ENCODE measurements around the gene ROR2.

ROR2 gene

GRCh38 chr9:91844190-91844589 lies 105.8 kb downstream of the ROR2 start:
- Histone ChIP-seq H4K20me1 (ENCODE audit: insufficient read depth, low read length, poor library complexity, severe bottlenecking) (no peaks in the 10 kb centered on the region), H3K4me1 (ENCODE audit: insufficient read depth, low read length, poor library complexity, severe bottlenecking) (no peaks in the 10 kb centered on the region), H3K9me3 (ENCODE audit: insufficient read depth, low read depth, low read length) (no peaks in the 10 kb centered on the region), H3F3A (ENCODE audit: low read depth) (no peaks in the 10 kb centered on the region), H3K4me3 (ENCODE audit: low read length, poor library complexity, severe bottlenecking) (no peak overlapping the region), H3K27me3 (ENCODE audit: insufficient read depth, low read length, poor library complexity, severe bottlenecking) (no peaks in the 10 kb centered on the region), H3K79me2 (ENCODE audit: insufficient read depth, low read length) (no peaks in the 10 kb centered on the region), H3K4me2 (ENCODE audit: low read depth, low read length, poor library complexity, severe bottlenecking) (no peak overlapping the region), H3K36me3 (ENCODE audit: insufficient read depth, low read length) (no peaks in the 10 kb centered on the region), H3K9ac (ENCODE audit: low read depth, low read length, poor library complexity, severe bottlenecking) (no peak overlapping the region), H3K9me2 (replicated peaks; ENCODE audit: low read depth, low read length) (no peaks in the 10 kb centered on the region), H2AFZ (ENCODE audit: low read length) (no peak overlapping the region)
- TF ChIP-seq CTCF (conservative IDR thresholded peaks at IDR 0.05; ENCODE audit: low read length), result no peak
- no peak for TF ChIP-seq EZH2phosphoT487 (IDR thresholded peaks at IDR 0.05; ENCODE audit: borderline replicate concordance)

DNA sequence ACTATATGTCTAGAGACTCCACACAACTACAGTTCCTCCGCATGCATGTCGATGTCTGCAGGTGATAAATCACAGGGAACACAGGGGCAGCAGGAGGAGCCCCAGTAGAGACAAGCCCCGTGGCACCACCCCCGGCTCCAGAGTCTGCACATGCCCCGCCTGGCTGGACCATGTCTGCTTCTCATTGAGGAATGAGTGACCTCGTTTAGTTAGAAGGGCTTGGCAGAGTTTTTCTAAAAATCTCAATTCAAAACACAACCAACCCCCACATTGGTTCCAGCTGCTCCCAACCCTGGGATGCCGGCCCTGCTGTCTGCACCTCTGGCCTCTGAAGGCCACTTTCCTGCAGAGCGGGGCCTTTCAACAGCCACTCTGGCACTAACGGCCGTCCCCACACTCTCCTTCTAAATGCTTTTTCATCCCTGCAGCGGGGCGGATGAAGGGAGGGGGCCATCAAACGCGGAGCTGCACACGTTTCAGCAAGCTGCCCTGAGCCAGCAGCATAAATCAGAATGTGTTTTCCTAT lies 106.3 kb downstream of the ROR2 start:
- no peaks in the 10 kb centered on the region for H3K9me3 ChIP-seq (ENCODE audit: insufficient read depth, low read depth, low read length)
- H3K4me1 ChIP-seq (ENCODE audit: insufficient read depth, low read length, poor library complexity, severe bottlenecking), result no peaks in the 10 kb centered on the region
- H3F3A ChIP-seq (ENCODE audit: low read depth), result no peaks in the 10 kb centered on the region
- H3K9ac ChIP-seq (ENCODE audit: low read depth, low read length, poor library complexity, severe bottlenecking), result no peak overlapping the region
- H3K36me3 ChIP-seq (ENCODE audit: insufficient read depth, low read length), result no peaks in the 10 kb centered on the region
- no peaks in the 10 kb centered on the region for H3K79me2 ChIP-seq (ENCODE audit: insufficient read depth, low read length)
- H2AFZ ChIP-seq (ENCODE audit: low read length), result 0 out of 2 replicates have a peak overlapping the region, but pooled peaks have one; percentile 11
- no peaks in the 10 kb centered on the region for H4K20me1 ChIP-seq (ENCODE audit: insufficient read depth, low read length, poor library complexity, severe bottlenecking)
- H3K4me3 ChIP-seq (ENCODE audit: low read length, poor library complexity, severe bottlenecking), result no peak overlapping the region
- no peak for TF ChIP-seq EZH2phosphoT487 (IDR thresholded peaks at IDR 0.05; ENCODE audit: borderline replicate concordance)
- TF ChIP-seq CTCF (conservative IDR thresholded peaks at IDR 0.05; ENCODE audit: low read length), result no peak
- no peaks in the 10 kb centered on the region for H3K9me2 ChIP-seq (replicated peaks; ENCODE audit: low read depth, low read length)
- H3K4me2 ChIP-seq (ENCODE audit: low read depth, low read length, poor library complexity, severe bottlenecking), result no peak overlapping the region
- H3K27me3 ChIP-seq (ENCODE audit: insufficient read depth, low read length, poor library complexity, severe bottlenecking), result no peaks in the 10 kb centered on the region

- Histone ChIP-seq H3F3A (ENCODE audit: low read depth) (no peaks in the 10 kb centered on the region), H3K36me3 (ENCODE audit: insufficient read depth, low read length) (no peaks in the 10 kb centered on the region), H3K4me1 (ENCODE audit: insufficient read depth, low read length, poor library complexity, severe bottlenecking) (no peaks in the 10 kb centered on the region), H3K27me3 (ENCODE audit: insufficient read depth, low read length, poor library complexity, severe bottlenecking) (no peaks in the 10 kb centered on the region), H3K4me2 (ENCODE audit: low read depth, low read length, poor library complexity, severe bottlenecking) (no peak overlapping the region), H2AFZ (ENCODE audit: low read length) (0 out of 2 replicates have a peak overlapping the region, but pooled peaks have one; percentile 11), H3K4me3 (ENCODE audit: low read length, poor library complexity, severe bottlenecking) (no peak overlapping the region), H3K9ac (ENCODE audit: low read depth, low read length, poor library complexity, severe bottlenecking) (no peak overlapping the region), H3K9me3 (ENCODE audit: insufficient read depth, low read depth, low read length) (no peaks in the 10 kb centered on the region), H3K9me2 (replicated peaks; ENCODE audit: low read depth, low read length) (no peaks in the 10 kb centered on the region), H4K20me1 (ENCODE audit: insufficient read depth, low read length, poor library complexity, severe bottlenecking) (no peaks in the 10 kb centered on the region), H3K79me2 (ENCODE audit: insufficient read depth, low read length) (no peaks in the 10 kb centered on the region)
- no peak for TF ChIP-seq EZH2phosphoT487 (IDR thresholded peaks at IDR 0.05; ENCODE audit: borderline replicate concordance)
- TF ChIP-seq CTCF (conservative IDR thresholded peaks at IDR 0.05; ENCODE audit: low read length), result no peak
Measured at GRCh38 chr9:91843093-91843492, 106.9 kb downstream of the ROR2 start.
